Kidney capillary endothelial cell (primary cell): ENCODE data around the gene FMNL2.
A peak's percentile ranks its signal among the peaks of the same experiment; 100 is the strongest.

ENCODE experiments used
- DNase-seq: peaks from one replicate; pipeline ENCODE4 v3.0.0-alpha.2; 2018; ENCODE audit warnings: low spot score

FMNL2 gene

DNA sequence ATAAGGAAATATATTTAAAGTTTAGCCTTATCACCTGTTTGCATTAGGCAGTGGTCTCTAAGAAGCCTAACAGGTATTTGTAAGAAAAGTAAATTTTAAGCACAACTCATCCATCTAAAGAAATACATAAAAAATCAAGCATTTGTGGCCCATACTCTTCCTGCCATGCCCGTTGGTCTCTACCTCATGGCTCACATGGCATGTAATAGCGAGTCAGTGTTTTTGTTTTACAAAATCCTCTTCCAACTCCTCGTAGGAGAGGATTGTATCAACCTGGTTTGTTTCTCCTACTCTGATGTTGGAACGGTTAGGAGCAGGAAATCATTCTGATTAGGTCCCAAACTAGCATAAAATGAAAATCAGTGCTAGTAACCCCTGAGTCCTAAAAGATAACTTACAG is 91.8 kb downstream of the FMNL2 start:
- DNase-seq, result no peak

DNA sequence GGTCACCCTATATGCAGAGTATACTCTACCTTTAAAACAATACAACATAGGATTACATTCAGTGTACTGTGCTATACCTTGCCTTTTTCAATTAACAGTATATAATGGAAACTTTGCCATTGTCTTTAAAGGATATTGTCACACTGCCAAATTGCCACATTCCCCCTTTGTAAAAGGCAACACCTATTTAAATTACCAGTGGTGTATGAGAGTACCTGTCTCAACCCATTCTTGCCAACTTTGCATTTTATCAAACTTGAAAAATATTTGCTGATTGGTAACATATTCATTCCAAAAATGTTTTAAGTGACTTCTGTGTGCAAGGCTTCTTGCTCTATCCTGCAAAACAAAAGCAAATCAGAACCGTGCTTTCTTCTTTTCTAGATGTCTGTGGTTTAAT is 92.9 kb downstream of the FMNL2 start:
- DNase-seq, result no peak

GRCh38 chr2:152428800-152429582 is 94.0 kb downstream of the FMNL2 start:
- DNase-seq, result no peak

DNA sequence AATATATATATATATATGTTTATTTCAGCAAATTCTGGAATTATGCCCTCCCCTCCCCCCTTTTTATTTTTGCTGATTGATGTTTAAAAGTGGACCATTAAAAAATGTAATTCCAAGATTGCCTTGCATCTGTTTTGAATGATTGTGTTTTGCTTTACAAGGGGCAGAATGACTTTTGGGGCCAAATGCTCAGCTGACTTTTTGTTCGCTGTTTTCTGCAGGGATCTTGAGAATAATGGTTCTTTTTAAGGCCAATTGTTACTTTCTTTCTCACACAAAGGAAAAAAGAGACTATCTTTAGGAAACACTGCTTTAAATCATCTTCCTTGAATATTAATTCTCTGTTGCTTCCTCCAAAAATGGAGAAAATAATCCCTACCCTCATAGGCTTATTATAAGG is 95.9 kb downstream of the FMNL2 start:
- no peak for DNase-seq

- DNase-seq, result no peak
Measured at GRCh38 chr2:152431370-152432098, 96.6 kb downstream of the FMNL2 start.

GRCh38 chr2:152432206-152432653 is 97.3 kb downstream of the FMNL2 start:
- peak; percentile 92 for DNase-seq

DNA sequence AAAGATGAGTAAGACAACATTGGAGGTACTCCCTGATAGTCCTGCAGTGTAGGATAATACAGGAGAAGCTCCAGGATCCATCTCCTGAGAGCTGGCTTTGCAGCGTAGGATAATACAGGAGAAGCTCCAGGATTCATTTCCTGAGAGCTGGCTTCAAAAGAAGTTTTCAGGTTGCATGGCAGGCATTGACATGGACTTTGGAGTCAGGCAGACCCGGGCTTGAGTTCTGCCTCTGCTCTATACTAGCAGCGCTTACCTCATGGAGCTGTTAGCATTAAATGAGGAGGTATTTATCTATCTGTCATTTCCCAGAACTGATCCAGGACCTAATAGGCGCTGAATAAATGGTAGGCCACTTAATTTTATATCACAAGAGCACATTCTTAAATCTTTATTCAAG is 97.8 kb downstream of the FMNL2 start:
- no peak for DNase-seq

- DNase-seq, result no peak
Measured at GRCh38 chr2:152433289-152433688, 98.3 kb downstream of the FMNL2 start.

GRCh38 chr2:152433791-152434190 is 98.8 kb downstream of the FMNL2 start:
- no peak for DNase-seq

DNA sequence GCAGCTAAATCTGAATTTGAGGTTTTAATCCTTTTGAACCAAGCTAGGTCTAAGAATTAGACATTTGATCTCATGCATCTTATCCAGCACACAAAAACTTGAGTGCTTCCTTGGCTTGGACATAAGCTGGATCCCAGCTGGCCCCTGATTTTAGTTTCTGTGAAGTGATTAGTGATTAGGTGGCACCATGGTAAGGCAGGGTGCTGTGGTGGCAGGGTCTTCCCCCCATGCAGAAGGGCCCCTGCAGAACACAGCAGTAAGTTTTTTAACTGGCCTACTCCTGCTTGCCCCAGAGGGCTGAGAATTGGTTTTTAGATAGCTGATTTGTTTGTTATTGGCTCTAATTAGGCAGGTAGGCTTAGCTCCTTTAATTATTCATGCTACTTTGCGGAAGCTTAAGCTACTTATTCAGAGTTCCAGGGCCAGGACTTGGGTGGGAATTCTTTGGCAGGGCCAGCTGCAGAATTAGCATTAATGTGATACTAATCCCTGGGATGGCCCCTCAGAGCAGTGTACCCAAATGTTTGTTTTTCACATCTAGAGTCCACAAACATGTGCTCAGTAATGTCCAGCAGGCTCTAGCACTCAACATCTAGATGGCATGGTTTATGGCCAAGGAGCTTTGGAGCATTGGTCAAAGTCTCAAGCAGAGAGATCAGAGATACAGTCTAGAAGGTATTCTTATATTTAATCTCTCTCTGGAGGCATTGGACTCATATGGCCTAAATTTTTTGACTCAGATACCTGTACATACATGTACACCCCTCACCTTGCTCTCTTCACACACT is 99.6 kb downstream of the FMNL2 start:
- DNase-seq, result no peak

- no peak for DNase-seq
Measured at GRCh38 chr2:152436148-152436547, 101.2 kb downstream of the FMNL2 start.

- DNase-seq, result no peak
Measured at GRCh38 chr2:152437276-152438108, 102.5 kb downstream of the FMNL2 start.

GRCh38 chr2:152440049-152440448 is 105.1 kb downstream of the FMNL2 start:
- no peak for DNase-seq

DNA sequence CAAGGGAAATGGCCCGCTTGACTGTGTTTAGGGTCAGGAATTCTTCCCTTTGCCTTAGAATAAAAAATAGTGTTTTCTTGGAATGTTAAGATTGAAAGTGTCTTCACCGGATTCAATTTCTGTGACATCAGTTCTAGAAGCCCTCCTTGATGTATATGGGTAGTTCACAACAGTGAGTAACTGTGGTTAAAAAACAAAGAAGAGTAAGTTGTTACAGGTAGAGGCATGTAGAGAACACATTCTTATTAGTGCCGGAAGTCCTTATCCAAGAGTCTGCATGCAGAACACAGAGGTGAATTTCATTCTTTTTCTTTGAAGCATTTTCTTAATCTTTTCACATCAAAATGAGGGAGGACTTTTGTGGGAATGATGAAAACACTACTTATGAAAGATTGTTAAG is 105.5 kb downstream of the FMNL2 start:
- DNase-seq, result no peak

- no peak for DNase-seq
Measured at GRCh38 chr2:152441961-152442360, 107.0 kb downstream of the FMNL2 start.

- no peak for DNase-seq
Measured at GRCh38 chr2:152443771-152444170, 108.8 kb downstream of the FMNL2 start.

DNA sequence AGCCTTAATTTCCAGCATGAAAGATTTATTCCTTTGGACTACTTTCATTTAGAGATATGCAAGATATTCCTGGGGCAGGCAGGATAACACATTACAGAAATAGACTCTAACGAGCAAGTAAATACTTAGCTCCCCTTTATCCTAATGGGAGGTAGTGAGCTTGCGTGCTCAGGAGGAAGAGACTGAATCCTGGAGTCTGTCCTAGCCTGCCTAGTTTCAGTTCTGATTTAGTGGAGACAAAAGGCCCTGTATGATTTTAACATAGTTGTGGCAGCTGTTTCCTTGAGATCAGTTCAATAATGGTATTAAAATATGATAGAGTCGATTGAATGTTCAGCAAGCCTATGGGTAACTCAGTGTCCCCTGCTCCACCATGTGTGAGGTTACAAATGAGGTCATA is 109.5 kb downstream of the FMNL2 start:
- DNase-seq, result no peak

GRCh38 chr2:152445375-152445774 is 110.4 kb downstream of the FMNL2 start:
- no peak for DNase-seq

DNA sequence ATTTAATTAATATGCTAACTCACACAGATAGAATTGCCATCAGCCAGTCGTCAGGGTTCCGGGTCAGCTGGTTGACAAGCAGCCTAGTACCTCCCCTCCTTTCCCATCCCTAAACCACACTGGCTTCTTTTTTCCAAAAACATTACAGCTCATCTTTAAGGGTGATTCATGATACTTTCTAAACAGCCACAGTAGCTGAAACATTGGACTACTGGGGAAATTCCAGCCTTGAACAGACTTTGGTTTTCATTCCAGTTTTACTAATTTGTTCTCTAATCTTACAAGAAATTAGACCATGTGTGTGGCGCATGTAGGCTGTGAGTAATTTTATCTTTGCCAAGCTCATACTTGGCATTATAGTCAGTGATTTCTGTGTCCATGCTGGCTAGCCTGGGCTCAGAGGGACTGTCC is 110.8 kb downstream of the FMNL2 start:
- no peak for DNase-seq

DNA sequence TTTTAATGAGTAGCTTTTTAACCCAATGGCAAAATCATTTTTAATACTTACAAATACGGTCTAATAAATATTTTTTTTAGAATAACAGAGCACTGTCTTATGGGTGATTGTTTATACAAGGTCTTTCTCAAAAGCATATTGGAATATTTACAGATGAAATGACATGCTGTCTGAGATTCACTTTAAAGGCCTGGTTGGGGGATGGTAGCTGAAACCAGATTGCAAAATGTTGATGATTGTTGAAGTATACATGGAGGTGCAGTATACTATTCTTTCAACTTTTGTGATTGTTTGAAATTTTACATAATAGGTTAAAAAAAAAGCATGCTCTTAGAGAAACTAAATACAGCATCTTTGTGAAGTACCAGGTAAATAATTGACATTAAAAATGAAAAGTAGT is 111.2 kb downstream of the FMNL2 start:
- no peak for DNase-seq

GRCh38 chr2:152447897-152448296 is 112.9 kb downstream of the FMNL2 start:
- DNase-seq, result no peak

GRCh38 chr2:152448606-152449005 is 113.6 kb downstream of the FMNL2 start:
- no peak for DNase-seq
